ENCODE measurements around the gene IRF4. TPM values are rescaled to one million over a fixed set of nuclear protein-coding genes. Genes with fewer than 3 reads are reported as not detected.
"Not testable (repeated sequence)": the region's sequence is repeated elsewhere in the genome, so short reads cannot be mapped to it uniquely, and the experiment has no call there.

The IRF4 gene
- total RNA-seq, 1 donor from 2014 or later: 0.11 TPM

DNA sequence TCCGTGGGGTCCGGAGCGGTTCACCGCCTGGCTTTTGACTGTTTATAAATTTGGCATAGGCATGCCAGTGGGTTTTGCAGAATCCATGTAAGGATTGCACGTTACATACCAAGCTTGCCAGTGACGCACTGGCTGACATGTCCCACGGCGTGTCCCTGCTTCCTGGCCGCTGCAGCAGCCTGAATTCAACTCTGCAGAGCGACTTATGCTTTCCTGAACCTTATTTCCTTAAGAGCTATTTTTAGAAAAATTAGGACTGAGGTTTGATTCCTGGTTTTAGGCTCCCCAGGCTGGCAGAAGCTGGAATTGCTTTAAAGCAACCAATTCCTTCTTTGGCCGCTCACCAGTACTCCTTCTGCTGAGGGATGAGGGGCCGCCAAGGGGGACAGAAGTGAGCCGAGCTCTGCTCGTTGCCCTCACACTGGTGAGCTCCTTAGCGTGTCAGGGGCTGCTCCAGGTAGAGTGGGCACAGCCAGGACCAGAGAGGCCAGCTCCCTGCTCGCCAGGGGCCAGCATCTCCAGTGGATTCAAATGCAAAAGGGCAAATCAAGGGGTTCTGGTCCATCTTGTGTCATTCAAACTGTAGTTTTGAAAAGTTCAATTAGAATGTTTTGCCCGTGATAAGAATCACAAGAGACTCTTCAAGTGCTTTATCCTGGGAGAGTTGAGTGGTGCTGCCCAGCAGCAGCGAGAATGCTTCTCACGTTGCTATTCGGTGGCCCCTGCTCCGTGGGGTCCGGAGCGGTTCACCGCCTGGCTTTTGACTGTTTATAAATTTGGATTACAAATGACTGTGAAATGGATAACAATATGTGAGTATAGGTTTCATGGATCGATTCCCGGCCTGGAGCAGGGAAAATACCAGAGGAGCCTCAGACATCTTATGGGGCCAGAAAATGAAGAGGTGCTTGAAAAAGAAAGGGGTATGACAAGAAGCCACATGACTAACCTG is 17.5 kb upstream of the IRF4 start:
- H3K27me3 Mint-ChIP-seq (ENCODE audit: insufficient read depth, low read depth): peaks cover 7% of the 10 kb centered on the region
- Histone ChIP-seq H3K9ac (no peak overlapping the region), H3K4me3 (no peak overlapping the region), H3F3A (ENCODE audit: low read depth) (no peaks in the 10 kb centered on the region), H4K20me1 (ENCODE audit: low read depth) (no peaks in the 10 kb centered on the region), H2AFZ (replicated peaks) (no peak overlapping the region), H3K9me3 (ENCODE audit: low read depth) (no peaks in the 10 kb centered on the region), H3K79me2 (ENCODE audit: low read depth) (no peaks in the 10 kb centered on the region), H3K27ac (no peak overlapping the region), H3K27me3 (peaks cover 3% of the 10 kb centered on the region), H3K36me3 (no peaks in the 10 kb centered on the region), H3K4me1 (no peaks in the 10 kb centered on the region), H3K4me2 (no peak overlapping the region)
- H3K27ac Mint-ChIP-seq: no peak overlapping the region
- no peak overlapping the region for H3K4me3 Mint-ChIP-seq
- peaks cover 51% of the 10 kb centered on the region for H3K9me3 Mint-ChIP-seq
- TF ChIP-seq EZH2phosphoT487 (IDR thresholded peaks at IDR 0.05): no peak
- TF ChIP-seq EZH2 (IDR thresholded peaks at IDR 0.05): no peak
- TF ChIP-seq, protein P1, sequence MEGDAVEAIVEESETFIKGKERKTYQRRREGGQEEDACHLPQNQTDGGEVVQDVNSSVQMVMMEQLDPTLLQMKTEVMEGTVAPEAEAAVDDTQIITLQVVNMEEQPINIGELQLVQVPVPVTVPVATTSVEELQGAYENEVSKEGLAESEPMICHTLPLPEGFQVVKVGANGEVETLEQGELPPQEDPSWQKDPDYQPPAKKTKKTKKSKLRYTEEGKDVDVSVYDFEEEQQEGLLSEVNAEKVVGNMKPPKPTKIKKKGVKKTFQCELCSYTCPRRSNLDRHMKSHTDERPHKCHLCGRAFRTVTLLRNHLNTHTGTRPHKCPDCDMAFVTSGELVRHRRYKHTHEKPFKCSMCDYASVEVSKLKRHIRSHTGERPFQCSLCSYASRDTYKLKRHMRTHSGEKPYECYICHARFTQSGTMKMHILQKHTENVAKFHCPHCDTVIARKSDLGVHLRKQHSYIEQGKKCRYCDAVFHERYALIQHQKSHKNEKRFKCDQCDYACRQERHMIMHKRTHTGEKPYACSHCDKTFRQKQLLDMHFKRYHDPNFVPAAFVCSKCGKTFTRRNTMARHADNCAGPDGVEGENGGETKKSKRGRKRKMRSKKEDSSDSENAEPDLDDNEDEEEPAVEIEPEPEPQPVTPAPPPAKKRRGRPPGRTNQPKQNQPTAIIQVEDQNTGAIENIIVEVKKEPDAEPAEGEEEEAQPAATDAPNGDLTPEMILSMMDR (IDR thresholded peaks at IDR 0.05): no peak
- DNase-seq (ENCODE audit: low spot score): no peak
- peaks cover 4% of the 10 kb centered on the region for H3K4me1 Mint-ChIP-seq
- H3K36me3 Mint-ChIP-seq: no peaks in the 10 kb centered on the region

GRCh38 chr6:374956-375355 is 16.6 kb upstream of the IRF4 start:
- H3K4me3 ChIP-seq: no peak overlapping the region
- Mint-ChIP-seq H3K36me3 (no peaks in the 10 kb centered on the region), H3K27me3 (ENCODE audit: insufficient read depth, low read depth) (peaks cover 7% of the 10 kb centered on the region), H3K4me1 (peaks cover 4% of the 10 kb centered on the region), H3K9me3 (peaks cover 47% of the 10 kb centered on the region), H3K4me3 (no peak overlapping the region), H3K27ac (no peak overlapping the region)
- no peak overlapping the region for H3K27ac ChIP-seq
- H2AFZ ChIP-seq (replicated peaks): no peak overlapping the region
- H4K20me1 ChIP-seq (ENCODE audit: low read depth): no peaks in the 10 kb centered on the region
- no peaks in the 10 kb centered on the region for H3K4me1 ChIP-seq
- DNase-seq (ENCODE audit: low spot score): no peak
- H3K36me3 ChIP-seq: no peaks in the 10 kb centered on the region
- H3K27me3 ChIP-seq: peaks cover 3% of the 10 kb centered on the region
- no peak overlapping the region for H3K4me2 ChIP-seq
- H3K79me2 ChIP-seq (ENCODE audit: low read depth): no peaks in the 10 kb centered on the region
- no peaks in the 10 kb centered on the region for H3K9me3 ChIP-seq (ENCODE audit: low read depth)
- H3K9ac ChIP-seq: no peak overlapping the region
- H3F3A ChIP-seq (ENCODE audit: low read depth): no peaks in the 10 kb centered on the region
- no peak for TF ChIP-seq EZH2phosphoT487 (IDR thresholded peaks at IDR 0.05)
- TF ChIP-seq, protein P1 (IDR thresholded peaks at IDR 0.05): no peak
- TF ChIP-seq EZH2 (IDR thresholded peaks at IDR 0.05): no peak

DNA sequence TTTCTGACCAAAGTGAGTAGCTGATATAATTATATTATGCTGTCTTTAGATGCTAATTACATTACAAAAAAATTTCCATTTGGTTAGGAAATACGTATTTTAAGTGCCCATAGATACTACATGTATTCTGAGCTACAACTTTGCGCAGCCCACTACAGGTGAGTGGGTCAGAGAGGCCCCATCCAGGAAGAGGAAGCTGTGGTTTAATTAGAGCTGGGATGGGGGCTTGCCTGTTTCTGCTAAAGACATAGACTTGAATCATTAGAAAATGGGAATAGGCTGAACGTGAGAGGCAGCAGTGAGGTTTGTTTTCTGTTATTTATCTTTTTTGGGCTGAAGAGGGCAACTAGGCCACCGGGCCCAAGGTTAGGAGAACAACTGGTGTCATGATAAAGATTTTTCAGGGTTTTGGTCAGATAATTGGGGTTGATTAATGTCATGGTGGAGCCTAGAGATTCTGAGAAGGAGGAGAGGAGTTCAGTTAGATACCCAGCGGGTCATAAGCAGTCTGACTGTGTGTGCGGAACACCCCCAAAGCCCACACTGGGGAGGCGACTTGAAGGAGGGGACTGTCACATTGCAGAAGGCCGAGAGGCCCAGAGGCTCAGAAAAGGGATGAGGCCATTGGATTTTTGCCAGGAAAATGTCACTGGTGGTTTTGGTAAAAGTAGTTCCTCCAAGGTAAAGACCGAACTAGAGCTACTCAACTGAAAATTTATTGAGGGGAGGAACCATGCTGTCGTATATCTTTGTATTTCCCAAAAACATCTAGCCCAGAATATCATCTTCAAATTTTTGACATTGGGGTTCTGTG is 14.5 kb upstream of the IRF4 start:
- H3K27ac ChIP-seq: no peak overlapping the region
- no peaks in the 10 kb centered on the region for H3K36me3 ChIP-seq
- TF ChIP-seq, protein P1 (IDR thresholded peaks at IDR 0.05): no peak
- no peak for TF ChIP-seq EZH2phosphoT487 (IDR thresholded peaks at IDR 0.05)
- no peak for TF ChIP-seq EZH2 (IDR thresholded peaks at IDR 0.05)
- Mint-ChIP-seq H3K4me3 (no peak overlapping the region), H3K9me3 (peaks cover 46% of the 10 kb centered on the region), H3K27me3 (ENCODE audit: insufficient read depth, low read depth) (peaks cover 11% of the 10 kb centered on the region), H3K4me1 (peaks cover 4% of the 10 kb centered on the region), H3K27ac (no peak overlapping the region), H3K36me3 (no peaks in the 10 kb centered on the region)
- DNase-seq (ENCODE audit: low spot score): no peak
- H3K27me3 ChIP-seq: peaks cover 3% of the 10 kb centered on the region
- H3K4me2 ChIP-seq: no peak overlapping the region
- no peaks in the 10 kb centered on the region for H3F3A ChIP-seq (ENCODE audit: low read depth)
- H3K4me3 ChIP-seq: no peak overlapping the region
- H2AFZ ChIP-seq (replicated peaks): no peak overlapping the region
- H4K20me1 ChIP-seq (ENCODE audit: low read depth): no peaks in the 10 kb centered on the region
- H3K9me3 ChIP-seq (ENCODE audit: low read depth): no peaks in the 10 kb centered on the region
- H3K79me2 ChIP-seq (ENCODE audit: low read depth): no peaks in the 10 kb centered on the region
- H3K9ac ChIP-seq: no peak overlapping the region
- H3K4me1 ChIP-seq: no peaks in the 10 kb centered on the region

- H3K36me3 ChIP-seq; H4K20me1 ChIP-seq (ENCODE audit: low read depth); H3K4me1 Mint-ChIP-seq; DNase-seq (ENCODE audit: low spot score); H3K4me1 ChIP-seq; H3K27ac ChIP-seq; H3K4me3 ChIP-seq; H3K9me3 ChIP-seq (ENCODE audit: low read depth); H3K4me3 Mint-ChIP-seq; H3K27me3 Mint-ChIP-seq (ENCODE audit: insufficient read depth, low read depth); H3K4me2 ChIP-seq; H3K27ac Mint-ChIP-seq; H2AFZ ChIP-seq (replicated peaks); H3K79me2 ChIP-seq (ENCODE audit: low read depth); H3K9ac ChIP-seq; H3K27me3 ChIP-seq; H3K36me3 Mint-ChIP-seq; H3F3A ChIP-seq (ENCODE audit: low read depth): not testable (repeated sequence)
- H3K9me3 Mint-ChIP-seq: peaks cover 45% of the 10 kb centered on the region
Observed at GRCh38 chr6:377641-378020, 13.9 kb upstream of the IRF4 start.
